ENCODE data around the gene DNAH14.
"Not testable (repeated sequence)": the region's sequence is repeated elsewhere in the genome, so short reads cannot be mapped to it uniquely, and the experiment has no call there.

Gene DNAH14

GRCh38 chr1:224929335-224930237, at the start of gene DNAH14:
Gene DNAH14, plus strand, starts transcription at chr1:224929675. Its CDS starts 23,028 bp downstream, at chr1:224952703.
- DNase-seq, result no peak

GRCh38 chr1:224880593-224881307, 48.7 kb upstream of the DNAH14 start:
- DNase-seq, result no peak

DNA sequence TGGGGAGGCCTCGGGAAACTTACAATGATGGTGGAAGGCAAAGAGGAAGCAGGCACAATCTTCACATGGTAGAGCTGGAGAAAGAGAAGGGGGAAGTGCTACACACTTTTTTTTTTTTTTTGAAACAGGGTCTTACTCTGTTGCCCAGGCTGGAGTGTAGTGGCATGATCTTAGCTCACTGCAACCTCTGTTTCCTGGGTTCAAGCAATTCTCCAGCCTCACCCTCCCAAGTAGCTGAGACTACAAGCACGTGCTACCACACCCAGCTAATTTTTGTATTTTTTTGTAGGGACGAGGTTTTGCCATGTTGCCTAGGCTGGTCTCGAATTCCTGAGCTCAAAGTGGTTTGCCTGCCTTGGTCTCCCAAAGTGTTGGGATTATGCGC, 48.2 kb upstream of the DNAH14 start:
- DNase-seq, result not testable (repeated sequence)

DNA sequence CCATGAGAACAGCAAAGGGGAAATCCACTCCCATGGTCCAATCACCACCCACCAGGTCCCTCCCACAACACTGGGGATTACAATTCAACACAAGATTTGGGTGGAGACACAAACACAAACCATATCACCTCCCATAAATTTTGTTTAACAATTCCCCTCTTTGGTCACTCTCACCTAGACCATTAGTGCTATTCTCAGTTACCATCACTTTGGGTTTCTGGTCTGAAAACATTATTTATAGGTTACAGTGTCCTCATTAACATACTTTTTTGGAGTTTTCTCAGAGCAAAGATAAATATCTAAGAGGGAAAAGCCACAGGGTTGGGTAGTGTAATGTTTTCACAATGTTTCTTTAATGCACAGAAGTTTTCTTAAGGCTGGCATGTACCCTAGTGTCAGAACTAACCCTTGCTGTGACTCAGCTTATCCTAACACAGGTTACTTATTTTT, 47.7 kb upstream of the DNAH14 start:
- DNase-seq, result no peak

- DNase-seq, result no peak
Measured at GRCh38 chr1:224882264-224882663, 47.2 kb upstream of the DNAH14 start.

GRCh38 chr1:224883091-224883490, 46.4 kb upstream of the DNAH14 start:
- DNase-seq, result no peak

DNA sequence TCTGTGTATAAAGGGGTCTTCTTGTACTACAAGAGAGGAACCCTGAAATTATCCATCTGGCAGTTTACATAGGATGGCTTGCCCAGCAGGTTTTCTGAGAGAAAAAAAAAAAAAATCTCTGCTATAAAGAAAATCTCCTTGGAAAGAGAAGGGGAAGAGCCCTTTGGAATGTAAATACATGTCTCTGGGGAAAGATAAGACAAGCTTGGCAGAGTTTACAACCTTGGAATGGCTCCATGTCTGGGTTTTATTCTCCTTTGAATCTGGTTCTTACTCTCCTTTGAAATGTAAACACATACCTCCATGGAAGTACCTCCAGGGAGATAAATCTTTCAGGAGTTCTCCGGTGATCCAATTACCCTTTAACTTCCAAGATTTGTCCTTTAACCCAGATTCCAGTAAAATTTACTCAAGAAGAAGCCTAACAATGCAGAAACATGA, 45.1 kb upstream of the DNAH14 start:
- no peak for DNase-seq

DNA sequence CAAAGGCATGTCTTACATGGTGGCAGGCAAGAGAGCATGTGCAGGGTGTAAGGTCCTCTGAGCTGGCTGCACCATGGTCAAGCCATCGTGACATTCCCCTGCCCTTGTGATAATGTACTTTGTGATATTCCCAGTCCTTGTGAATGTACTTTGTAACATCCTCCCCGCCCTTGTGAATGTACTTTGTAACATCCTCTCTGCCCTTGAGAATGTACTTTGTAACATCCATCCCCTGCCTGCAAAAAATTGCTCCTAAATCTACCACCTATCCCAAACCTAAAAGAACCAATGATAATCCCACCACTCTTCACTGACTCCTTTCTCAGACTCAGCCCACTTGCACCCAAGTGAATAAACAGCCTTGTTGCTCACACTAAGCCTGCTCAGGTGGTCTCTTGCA, 44.1 kb upstream of the DNAH14 start:
- DNase-seq, result not testable (repeated sequence)

GRCh38 chr1:224894915-224895314, 34.6 kb upstream of the DNAH14 start:
- no peak for DNase-seq

GRCh38 chr1:224896130-224896781, 33.2 kb upstream of the DNAH14 start:
- DNase-seq, result no peak

- no peak for DNase-seq
Measured at GRCh38 chr1:224897529-224898327, 31.7 kb upstream of the DNAH14 start.

DNA sequence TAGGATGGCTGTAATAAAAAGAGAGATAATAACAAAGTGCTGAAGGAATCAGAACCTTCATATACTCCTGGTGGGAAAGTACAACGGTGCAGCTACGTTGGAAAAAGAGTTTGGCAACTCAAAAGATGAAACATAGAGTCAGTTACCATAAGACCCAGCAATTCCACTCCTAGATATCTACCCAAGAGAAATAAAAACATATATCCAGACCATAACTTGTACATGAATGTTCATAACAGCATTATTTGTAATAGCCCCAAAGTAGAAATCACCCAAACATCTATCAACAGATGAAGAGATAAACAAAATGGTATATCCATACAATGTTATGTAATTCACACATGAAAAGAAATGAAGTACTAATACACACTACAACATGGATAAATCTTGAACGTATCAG, 30.5 kb upstream of the DNAH14 start:
- no peak for DNase-seq

- DNase-seq, result no peak
Measured at GRCh38 chr1:224900062-224900630, 29.3 kb upstream of the DNAH14 start.

- DNase-seq, result no peak
Measured at GRCh38 chr1:224901087-224901810, 28.2 kb upstream of the DNAH14 start.

- no peak for DNase-seq
Measured at GRCh38 chr1:224903955-224904354, 25.5 kb upstream of the DNAH14 start.

DNA sequence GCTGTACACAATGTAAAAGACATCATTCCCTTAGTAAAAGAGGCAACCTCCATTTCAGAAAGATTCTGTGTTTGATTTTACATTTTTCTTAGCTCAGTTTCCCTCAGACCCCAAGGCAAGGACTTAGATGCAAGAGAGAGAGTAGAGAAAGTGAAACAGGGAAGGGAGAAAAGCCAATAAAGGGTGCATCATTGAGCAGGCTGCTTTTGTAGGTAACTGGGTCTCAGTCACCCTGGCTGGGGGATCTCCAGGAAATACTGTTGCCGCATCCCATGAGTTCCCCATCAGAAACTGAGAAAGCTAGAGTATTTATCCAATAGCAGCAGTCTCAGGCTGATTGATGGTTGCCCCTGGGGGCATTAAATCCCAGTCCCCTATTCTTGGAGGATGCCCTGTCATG, 23.1 kb upstream of the DNAH14 start:
- DNase-seq, result no peak

DNA sequence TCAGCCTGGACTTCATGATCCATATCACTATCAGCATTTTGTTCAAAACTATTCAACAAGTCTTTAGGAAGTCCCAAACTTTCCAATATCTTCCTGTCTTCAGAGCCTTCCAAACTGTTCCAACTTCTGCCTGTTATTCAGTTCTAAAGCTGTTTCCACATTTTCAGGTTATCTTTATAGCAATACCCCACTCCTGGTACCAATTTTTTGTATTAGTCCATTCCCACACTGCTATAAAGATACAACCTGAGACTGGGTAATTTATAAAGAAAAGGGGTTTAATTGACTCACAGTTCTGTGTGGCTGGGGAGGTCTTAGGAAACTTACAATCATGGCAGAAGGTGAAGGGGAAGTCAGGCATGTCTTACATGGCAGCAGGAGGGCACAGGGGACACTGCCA, 18.3 kb upstream of the DNAH14 start:
- no peak for DNase-seq

DNA sequence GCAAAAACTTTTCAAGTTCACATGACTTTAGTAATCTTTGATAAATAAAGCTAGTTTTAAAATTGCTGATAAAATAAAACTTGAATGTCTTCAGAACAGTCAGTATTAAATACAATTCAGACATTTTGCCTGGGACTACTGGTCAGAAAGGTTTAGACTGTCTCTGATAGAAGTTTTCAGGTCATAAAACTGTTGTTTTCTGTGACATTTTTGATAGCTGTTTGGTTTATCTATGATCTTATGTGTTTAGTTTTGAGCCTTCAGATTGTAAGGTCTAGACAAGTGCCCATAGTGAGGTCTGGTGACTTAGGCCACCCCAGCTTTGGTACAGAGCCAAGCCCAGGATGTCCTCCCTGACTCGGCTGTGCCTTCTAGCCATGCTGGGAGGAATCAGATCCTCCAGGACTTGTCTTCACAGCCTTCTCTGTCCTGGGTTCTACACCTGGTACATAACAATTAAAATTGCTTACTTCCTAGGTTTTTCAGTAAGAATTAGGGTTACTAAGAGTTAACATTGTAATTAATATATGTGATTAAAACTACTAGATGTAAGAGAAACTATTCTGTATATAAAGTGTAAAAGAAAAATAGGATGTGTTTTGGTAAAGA, 15.1 kb upstream of the DNAH14 start:
- no peak for DNase-seq

DNA sequence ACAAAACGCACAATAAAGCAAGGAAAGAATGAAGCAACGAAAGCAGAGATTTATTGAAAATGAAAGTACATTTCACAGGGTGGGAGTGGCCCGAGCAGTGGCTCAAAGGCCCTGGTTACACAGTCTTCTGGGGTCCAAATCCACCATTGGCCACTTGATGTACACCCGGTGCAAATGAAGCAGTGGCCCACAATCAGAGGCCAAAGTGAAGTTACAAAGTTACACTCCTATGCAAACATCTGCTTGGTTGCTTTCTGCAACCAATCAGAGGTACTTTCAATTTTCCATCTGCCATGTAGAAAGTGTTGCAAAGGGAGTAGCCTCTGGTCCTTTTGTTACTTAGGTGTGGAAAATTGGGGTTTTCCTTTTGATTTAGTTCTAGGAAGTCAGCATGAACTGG, 10.0 kb upstream of the DNAH14 start:
- DNase-seq, result no peak

DNA sequence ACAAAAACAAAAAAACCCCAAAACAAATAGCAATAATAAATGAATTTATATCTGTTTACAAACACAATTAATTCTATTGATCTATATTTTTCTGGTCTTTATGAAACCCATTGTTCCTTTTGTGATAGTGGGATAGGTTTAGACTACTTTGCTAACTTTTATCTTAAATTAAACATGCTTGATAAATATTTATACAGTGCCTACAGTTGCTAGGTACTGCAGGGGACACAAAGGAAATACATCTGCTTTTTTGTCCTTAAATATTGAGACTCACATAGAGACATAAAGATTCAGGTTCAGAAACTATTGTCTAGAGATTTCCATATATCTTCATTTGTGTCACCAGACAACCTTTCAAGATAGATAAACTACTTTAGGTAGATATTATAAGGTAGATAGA, 8.5 kb upstream of the DNAH14 start:
- no peak for DNase-seq

GRCh38 chr1:224921354-224921753, 8.1 kb upstream of the DNAH14 start:
- no peak for DNase-seq

Measured in cerebellar nuclear complex (tissue), 1 donor.